Astrocyte (in vitro differentiated cells and primary cell): ENCODE measurements around the gene PTPRM. TPM values are rescaled to one million over a fixed set of nuclear protein-coding genes. Genes with fewer than 3 reads are reported as not detected.

Experiments
- DNase-seq: peaks from one replicate; pipeline ENCODE4 v3.0.0-alpha.2; 2010; ENCODE audit warnings: low read depth
- FAIRE-seq: peaks from 2 replicates; lab custom pipeline; 2011; peaks lifted over from hg19 to GRCh38; lab: Jason Lieb, UNC
- H2AFZ ChIP-seq: 2 replicates; pipeline ENCODE4 v1.6.0; 2012; ENCODE audit warnings: low read depth, low read length, inconsistent platforms
- H3K27ac ChIP-seq: 2 replicates; pipeline ENCODE4 v1.5.1; 2011; ENCODE audit warnings: low read depth, low read length, inconsistent platforms
- H3K27me3 ChIP-seq: 2 replicates; pipeline ENCODE4 v1.6.0; 2011; ENCODE audit warnings: low read length, inconsistent platforms; ENCODE audit not compliant: insufficient read depth
- H3K36me3 ChIP-seq: 2 replicates; pipeline ENCODE4 v1.5.1; 2011; ENCODE audit warnings: low read length, inconsistent platforms; ENCODE audit not compliant: insufficient read depth
- H3K4me1 ChIP-seq: 2 replicates; pipeline ENCODE4 v1.5.1; 2011; ENCODE audit warnings: low read length, inconsistent platforms; ENCODE audit not compliant: insufficient read depth
- H3K4me2 ChIP-seq: 2 replicates; pipeline ENCODE4 v1.6.0; 2012; ENCODE audit warnings: low read length, inconsistent platforms
- H3K4me3 ChIP-seq: 2 replicates; pipeline ENCODE4 v1.5.1; 2011; ENCODE audit warnings: low read depth, mild to moderate bottlenecking, low read length, inconsistent platforms; ENCODE audit not compliant: insufficient read depth
- H3K79me2 ChIP-seq: 2 replicates; pipeline ENCODE4 v1.6.0; 2012; ENCODE audit warnings: mild to moderate bottlenecking, low read length, inconsistent platforms; ENCODE audit not compliant: insufficient read depth
- H3K9ac ChIP-seq: 2 replicates; pipeline ENCODE4 v1.6.0; 2012; ENCODE audit warnings: mild to moderate bottlenecking, low read length, inconsistent platforms
- H3K9me3 ChIP-seq: 2 replicates; pipeline ENCODE4 v1.5.1; 2012; ENCODE audit warnings: low read depth, mild to moderate bottlenecking, low read length, inconsistent platforms; ENCODE audit not compliant: insufficient read depth
- H4K20me1 ChIP-seq: 2 replicates; pipeline ENCODE4 v1.6.0; 2012; ENCODE audit warnings: low read length, inconsistent platforms; ENCODE audit not compliant: insufficient read depth
- H3K27ac Mint-ChIP-seq: one replicate; pipeline ENCODE4 v1.8.0; 2021; ENCODE audit warnings: mild to moderate bottlenecking, mixed read lengths; ENCODE audit not compliant: unreplicated experiment
- H3K27me3 Mint-ChIP-seq: one replicate; pipeline ENCODE4 v1.8.0; 2021; ENCODE audit warnings: low read depth, mixed read lengths; ENCODE audit not compliant: unreplicated experiment
- H3K36me3 Mint-ChIP-seq: one replicate; pipeline ENCODE4 v1.8.0; 2021; ENCODE audit warnings: low read depth, mixed read lengths; ENCODE audit not compliant: unreplicated experiment
- H3K4me1 Mint-ChIP-seq: one replicate; pipeline ENCODE4 v1.8.0; 2021; ENCODE audit warnings: low read depth, mixed read lengths; ENCODE audit not compliant: unreplicated experiment
- H3K4me3 Mint-ChIP-seq: one replicate; pipeline ENCODE4 v1.8.0; 2021; ENCODE audit warnings: mild to moderate bottlenecking, moderate library complexity, mixed read lengths; ENCODE audit not compliant: unreplicated experiment
- H3K9me3 Mint-ChIP-seq: one replicate; pipeline ENCODE4 v1.8.0; 2021; ENCODE audit warnings: mild to moderate bottlenecking, mixed read lengths; ENCODE audit not compliant: unreplicated experiment
- EZH2 ChIP-seq: IDR thresholded peaks from 2 replicates; pipeline ENCODE4 v1.6.1; 2012; ENCODE audit warnings: mild to moderate bottlenecking, low read length, inconsistent platforms; ENCODE audit not compliant: insufficient read depth
- total RNA-seq: library from RNA; stranded (reverse); gene quantifications from 2 replicates; pipeline ENCODE4 v1.2.1, GENCODE V29; 2021
- TF ChIP-seq, protein P1 (sequence below): IDR thresholded peaks from 2 replicates; pipeline ENCODE4 v1.5.1; 2011; ENCODE audit warnings: low read depth, mild to moderate bottlenecking, inconsistent platforms, low read length, moderate library complexity; ENCODE audit not compliant: insufficient read depth

Gene PTPRM
- total RNA-seq, 1 donor from 2014 or later, result 59.6 TPM

DNA sequence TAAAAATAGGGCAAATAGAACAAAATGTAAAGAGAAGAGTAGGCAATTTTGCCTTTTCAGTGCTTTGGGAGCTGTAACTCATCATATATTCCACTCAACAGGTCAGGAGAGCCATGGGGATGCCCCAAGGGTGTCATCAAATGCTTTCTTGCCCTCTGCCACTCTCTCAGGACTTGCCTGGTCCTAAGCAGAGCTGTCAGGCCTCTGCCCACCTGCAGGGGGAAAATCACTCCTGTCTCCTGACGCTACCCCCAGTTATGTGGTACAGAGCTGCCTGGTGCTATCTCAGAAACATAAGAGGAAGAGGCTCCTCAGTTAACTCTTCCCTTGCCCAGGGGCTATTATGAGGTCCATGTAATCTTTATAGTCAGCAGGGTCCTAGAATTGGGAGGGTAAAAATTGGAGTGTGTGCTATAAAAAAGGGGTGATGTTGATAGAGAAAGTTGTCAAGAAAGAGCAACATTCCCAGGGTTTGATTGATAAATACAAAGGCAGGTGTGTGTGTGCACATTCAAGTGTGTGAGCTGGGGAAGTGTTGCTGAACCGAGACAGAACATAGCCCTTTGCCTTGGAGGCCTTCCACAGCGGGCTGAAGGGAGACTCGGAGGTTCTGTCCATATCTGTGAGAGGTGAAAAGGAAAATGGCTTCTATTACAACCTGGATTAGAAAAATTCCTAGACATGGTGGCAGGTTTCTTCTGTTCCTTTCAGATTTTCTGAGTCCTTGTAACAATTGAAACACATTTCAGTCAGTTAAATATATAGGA lies 25.4 kb downstream of the PTPRM start:
- no peaks in the 10 kb centered on the region for H3K27me3 ChIP-seq
- Mint-ChIP-seq H3K27ac (no peak overlapping the region), H3K9me3 (no peaks in the 10 kb centered on the region), H3K4me1 (peaks cover 21% of the 10 kb centered on the region), H3K36me3 (no peaks in the 10 kb centered on the region), H3K27me3 (no peaks in the 10 kb centered on the region), H3K4me3 (no peak overlapping the region)
- TF ChIP-seq, protein P1, sequence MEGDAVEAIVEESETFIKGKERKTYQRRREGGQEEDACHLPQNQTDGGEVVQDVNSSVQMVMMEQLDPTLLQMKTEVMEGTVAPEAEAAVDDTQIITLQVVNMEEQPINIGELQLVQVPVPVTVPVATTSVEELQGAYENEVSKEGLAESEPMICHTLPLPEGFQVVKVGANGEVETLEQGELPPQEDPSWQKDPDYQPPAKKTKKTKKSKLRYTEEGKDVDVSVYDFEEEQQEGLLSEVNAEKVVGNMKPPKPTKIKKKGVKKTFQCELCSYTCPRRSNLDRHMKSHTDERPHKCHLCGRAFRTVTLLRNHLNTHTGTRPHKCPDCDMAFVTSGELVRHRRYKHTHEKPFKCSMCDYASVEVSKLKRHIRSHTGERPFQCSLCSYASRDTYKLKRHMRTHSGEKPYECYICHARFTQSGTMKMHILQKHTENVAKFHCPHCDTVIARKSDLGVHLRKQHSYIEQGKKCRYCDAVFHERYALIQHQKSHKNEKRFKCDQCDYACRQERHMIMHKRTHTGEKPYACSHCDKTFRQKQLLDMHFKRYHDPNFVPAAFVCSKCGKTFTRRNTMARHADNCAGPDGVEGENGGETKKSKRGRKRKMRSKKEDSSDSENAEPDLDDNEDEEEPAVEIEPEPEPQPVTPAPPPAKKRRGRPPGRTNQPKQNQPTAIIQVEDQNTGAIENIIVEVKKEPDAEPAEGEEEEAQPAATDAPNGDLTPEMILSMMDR, result peak; percentile 19
- TF ChIP-seq EZH2, result no peak
- H3K4me2 ChIP-seq, result no peak overlapping the region
- H3K9me3 ChIP-seq, result no peaks in the 10 kb centered on the region
- no peak overlapping the region for H2AFZ ChIP-seq
- no peaks in the 10 kb centered on the region for H3K36me3 ChIP-seq
- H3K27ac ChIP-seq, result no peak overlapping the region
- peaks cover 34% of the 10 kb centered on the region for H4K20me1 ChIP-seq
- peaks cover 7% of the 10 kb centered on the region for H3K4me1 ChIP-seq
- peaks cover 67% of the 10 kb centered on the region for H3K79me2 ChIP-seq
- H3K4me3 ChIP-seq, result no peak overlapping the region
- no peak overlapping the region for H3K9ac ChIP-seq
- DNase-seq (no peak), FAIRE-seq (no peak)

DNA sequence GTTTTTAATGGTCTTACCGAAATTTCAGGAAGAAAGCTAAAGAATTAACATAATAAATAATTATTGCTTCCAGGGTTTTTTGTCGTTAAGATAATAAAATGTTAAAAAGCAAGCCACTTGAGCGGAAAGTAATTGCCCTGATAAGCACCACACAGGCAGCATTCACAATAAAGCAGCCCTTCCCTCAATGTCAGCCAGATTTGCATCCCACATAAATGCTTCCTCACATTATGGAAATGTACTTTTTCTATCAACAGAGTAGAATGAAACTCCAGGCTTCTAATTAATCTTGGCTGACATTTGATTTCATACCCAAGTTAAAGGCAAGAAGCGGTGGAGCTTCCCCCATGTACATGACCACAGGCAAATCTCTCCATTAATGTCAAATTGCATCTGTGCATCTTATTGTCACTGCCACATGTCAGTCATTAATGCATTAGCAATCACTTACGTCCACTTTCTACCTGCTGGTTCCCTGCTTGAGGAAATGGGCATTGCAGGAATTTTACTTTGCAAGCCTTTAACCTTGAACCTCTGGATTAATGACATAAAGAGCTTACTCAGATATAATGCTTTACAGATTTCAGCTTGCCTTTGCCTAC lies 26.2 kb downstream of the PTPRM start:
- FAIRE-seq, result no peak
- peaks cover 36% of the 10 kb centered on the region for H4K20me1 ChIP-seq
- H3K4me3 Mint-ChIP-seq, result no peak overlapping the region
- no peaks in the 10 kb centered on the region for H3K36me3 Mint-ChIP-seq
- no peaks in the 10 kb centered on the region for H3K9me3 ChIP-seq
- no peaks in the 10 kb centered on the region for H3K9me3 Mint-ChIP-seq
- H3K79me2 ChIP-seq, result peaks cover 71% of the 10 kb centered on the region
- H3K9ac ChIP-seq, result no peak overlapping the region
- peaks cover 9% of the 10 kb centered on the region for H3K4me1 ChIP-seq
- peaks cover 23% of the 10 kb centered on the region for H3K4me1 Mint-ChIP-seq
- TF ChIP-seq, protein P1, result no peak
- TF ChIP-seq EZH2, result no peak
- H3K4me3 ChIP-seq, result no peak overlapping the region
- no peak for DNase-seq
- no peaks in the 10 kb centered on the region for H3K27me3 ChIP-seq
- H3K36me3 ChIP-seq, result no peaks in the 10 kb centered on the region
- no peak overlapping the region for H3K27ac ChIP-seq
- H2AFZ ChIP-seq, result no peak overlapping the region
- H3K27me3 Mint-ChIP-seq, result no peaks in the 10 kb centered on the region
- H3K4me2 ChIP-seq, result no peak overlapping the region
- H3K27ac Mint-ChIP-seq, result no peak overlapping the region

DNA sequence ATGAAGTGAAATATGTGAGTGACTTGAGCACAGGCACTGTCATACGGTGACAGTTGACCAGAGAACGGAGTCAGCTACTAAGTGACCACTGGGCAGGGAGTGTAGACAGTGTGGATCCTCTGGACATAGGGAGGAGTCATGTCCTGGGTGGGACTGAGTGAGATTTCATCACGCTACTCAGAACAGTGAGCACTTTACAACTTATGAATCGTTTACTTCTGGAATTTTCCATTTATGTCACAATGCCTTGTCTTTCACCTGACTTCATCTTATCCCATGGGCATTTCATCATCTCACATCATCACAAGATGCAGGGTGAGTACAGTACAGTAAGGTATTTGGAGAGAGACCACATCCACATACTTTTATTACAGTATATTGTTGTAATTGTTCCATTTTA lies 29.0 kb downstream of the PTPRM start:
- FAIRE-seq (no peak), DNase-seq (no peak)
- H3K4me1 ChIP-seq, result peaks cover 17% of the 10 kb centered on the region
- no peaks in the 10 kb centered on the region for H3K36me3 ChIP-seq
- Mint-ChIP-seq H3K27ac (no peak overlapping the region), H3K4me1 (peaks cover 35% of the 10 kb centered on the region), H3K27me3 (no peaks in the 10 kb centered on the region), H3K4me3 (no peak overlapping the region), H3K9me3 (no peaks in the 10 kb centered on the region), H3K36me3 (no peaks in the 10 kb centered on the region)
- no peaks in the 10 kb centered on the region for H3K27me3 ChIP-seq
- no peaks in the 10 kb centered on the region for H3K9me3 ChIP-seq
- H3K4me3 ChIP-seq, result no peak overlapping the region
- peaks cover 45% of the 10 kb centered on the region for H4K20me1 ChIP-seq
- H3K27ac ChIP-seq, result no peak overlapping the region
- H2AFZ ChIP-seq, result no peak overlapping the region
- no peak for TF ChIP-seq EZH2
- TF ChIP-seq, protein P1, result no peak
- no peak overlapping the region for H3K4me2 ChIP-seq
- no peak overlapping the region for H3K9ac ChIP-seq
- H3K79me2 ChIP-seq, result peaks cover 62% of the 10 kb centered on the region
